Fibroblast of villous mesenchyme (primary cell): ENCODE data around the gene CTSL. TPM values are rescaled to one million over a fixed set of nuclear protein-coding genes. Genes with fewer than 3 reads are reported as not detected.
"Not testable (repeated sequence)": the region's sequence is repeated elsewhere in the genome, so short reads cannot be mapped to it uniquely, and the experiment has no call there.

Experiments
- DNase-seq: peaks from one replicate; pipeline ENCODE4 v3.0.0-alpha.2; 2010; ENCODE audit warnings: low read depth
- H3K4me3 ChIP-seq: 2 replicates; pipeline ENCODE4 v1.5.1; 2011; ENCODE audit warnings: low read depth, mild to moderate bottlenecking, low read length
- CTCF ChIP-seq: IDR thresholded peaks from 2 replicates; pipeline ENCODE4 v1.5.1; 2012; ENCODE audit warnings: low read depth, mild to moderate bottlenecking, low read length; ENCODE audit not compliant: insufficient read depth
- total RNA-seq: library from RNA; depleted of rRNA; stranded (reverse); fragments of >200 nt; gene quantifications from 2 replicates; pipeline ENCODE4 v1.2.3, GENCODE V29; 2012

CTSL gene
- total RNA-seq, 1 donor: 163 TPM

DNA sequence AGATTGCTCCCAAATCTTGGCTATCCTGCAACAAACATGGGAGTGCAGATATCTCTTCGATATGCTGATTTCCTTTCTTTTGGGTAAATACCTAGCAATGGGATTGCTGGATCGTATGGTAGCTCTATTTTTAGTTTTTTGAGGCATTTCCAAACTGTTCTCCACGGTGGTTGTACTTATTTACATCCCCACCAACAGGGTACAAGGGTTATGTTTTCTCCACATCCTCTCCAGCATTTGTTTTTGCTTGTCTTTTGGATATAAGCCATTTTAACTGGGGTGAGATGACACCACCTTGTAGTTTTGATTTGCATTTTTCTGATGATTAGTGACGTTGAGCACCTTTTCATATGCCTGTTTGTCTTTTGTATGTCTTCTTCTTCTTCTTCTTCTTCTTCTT is 20.3 kb downstream of the CTSL start:
- H3K4me3 ChIP-seq: no peak overlapping the region
- TF ChIP-seq CTCF: no peak
- no peak for DNase-seq

GRCh38 chr9:87748881-87749280 is 23.0 kb downstream of the CTSL start:
- no peak overlapping the region for H3K4me3 ChIP-seq
- no peak for TF ChIP-seq CTCF
- no peak for DNase-seq

GRCh38 chr9:87749335-87750035 is 23.6 kb downstream of the CTSL start:
- no peak for DNase-seq
- no peak for TF ChIP-seq CTCF
- H3K4me3 ChIP-seq: no peak overlapping the region

DNA sequence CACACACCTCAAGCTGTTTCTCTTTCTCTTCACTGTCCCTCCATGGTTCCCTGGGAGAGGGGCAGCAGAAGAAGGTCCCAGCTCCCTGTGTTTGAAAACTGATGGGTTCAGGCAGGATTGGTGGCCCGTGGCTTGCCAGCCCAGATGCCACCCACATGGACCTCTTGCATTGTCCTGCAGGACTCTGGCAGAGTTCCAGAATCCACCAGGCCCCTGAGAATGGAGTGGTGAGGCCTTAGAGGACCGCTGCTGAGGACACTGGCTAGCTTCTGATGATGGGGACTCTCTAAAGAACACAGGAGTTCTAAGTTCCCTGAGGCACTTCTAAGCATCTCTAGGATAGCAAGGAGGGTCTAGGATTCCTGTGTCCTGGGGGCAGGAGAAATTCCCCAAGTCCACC is 24.8 kb downstream of the CTSL start:
- no peak for DNase-seq
- H3K4me3 ChIP-seq: no peak overlapping the region
- TF ChIP-seq CTCF: no peak

GRCh38 chr9:87751423-87751822 is 25.5 kb downstream of the CTSL start:
- no peak for DNase-seq
- no peak for TF ChIP-seq CTCF
- H3K4me3 ChIP-seq: no peak overlapping the region

- no peak overlapping the region for H3K4me3 ChIP-seq
- no peak for DNase-seq
- TF ChIP-seq CTCF: no peak
These were observed 25.9 kb downstream of the CTSL start for GRCh38 chr9:87751868-87752267.

GRCh38 chr9:87753313-87753712 is 27.4 kb downstream of the CTSL start:
- no peak overlapping the region for H3K4me3 ChIP-seq
- DNase-seq: no peak
- no peak for TF ChIP-seq CTCF

DNA sequence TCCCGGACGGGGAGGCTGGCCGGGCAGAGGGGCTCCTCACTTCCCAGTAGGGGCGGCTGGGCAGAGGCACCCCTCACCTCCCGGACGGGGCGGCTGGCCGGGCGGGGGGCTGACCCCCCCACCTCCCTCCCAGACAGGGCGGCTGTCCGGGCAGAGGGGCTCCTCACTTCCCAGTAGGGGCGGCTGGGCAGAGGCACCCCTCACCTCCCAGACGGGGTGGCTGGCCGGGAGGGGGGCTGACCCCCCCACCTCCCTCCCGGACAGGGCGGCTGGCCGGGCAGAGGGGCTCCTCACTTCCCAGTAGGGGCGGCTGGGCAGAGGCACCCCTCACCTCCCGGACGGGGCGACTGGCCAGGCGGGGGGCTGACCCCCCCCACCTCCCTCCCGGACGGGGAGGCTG is 32.4 kb downstream of the CTSL start:
- not testable (repeated sequence) for H3K4me3 ChIP-seq, DNase-seq

DNA sequence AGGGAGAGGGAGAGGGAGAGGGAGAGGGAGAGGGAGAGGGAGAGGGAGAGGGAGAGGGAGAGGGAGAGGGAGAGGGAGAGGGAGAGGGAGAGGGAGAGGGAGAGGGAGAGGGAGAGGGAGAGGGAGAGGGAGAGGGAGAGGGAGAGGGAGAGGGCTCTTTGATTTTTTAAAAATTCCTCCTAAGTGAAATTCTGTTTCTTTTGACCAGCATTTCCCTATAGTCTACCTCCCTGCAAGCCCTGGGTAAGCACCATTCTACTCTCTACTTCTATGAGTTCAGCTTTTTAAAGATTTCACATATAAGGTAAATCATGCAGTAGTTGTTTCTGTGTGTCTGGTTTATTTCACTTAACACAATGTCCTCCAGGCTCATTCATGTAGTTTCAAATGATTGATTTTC is 34.1 kb downstream of the CTSL start:
- DNase-seq, H3K4me3 ChIP-seq: not testable (repeated sequence)
